ENCODE measurements around the gene OPTC. TPM values are rescaled to one million over a fixed set of nuclear protein-coding genes. Genes with fewer than 3 reads are reported as not detected.

OPTC gene
- total RNA-seq, 1 experiment from 2014 or later, result not detected

- no peak for DNase-seq (ENCODE audit: low spot score)
These were observed 42.6 kb downstream of the OPTC start for GRCh38 chr1:203536575-203536974.

GRCh38 chr1:203536980-203537455, 43.1 kb downstream of the OPTC start:
- DNase-seq (ENCODE audit: low spot score), result peak; percentile 30

- no peak for DNase-seq (ENCODE audit: low spot score)
These were observed 44.0 kb downstream of the OPTC start for GRCh38 chr1:203537806-203538464.

- no peak for DNase-seq (ENCODE audit: low spot score)
These were observed 44.8 kb downstream of the OPTC start for GRCh38 chr1:203538726-203539125.

DNA sequence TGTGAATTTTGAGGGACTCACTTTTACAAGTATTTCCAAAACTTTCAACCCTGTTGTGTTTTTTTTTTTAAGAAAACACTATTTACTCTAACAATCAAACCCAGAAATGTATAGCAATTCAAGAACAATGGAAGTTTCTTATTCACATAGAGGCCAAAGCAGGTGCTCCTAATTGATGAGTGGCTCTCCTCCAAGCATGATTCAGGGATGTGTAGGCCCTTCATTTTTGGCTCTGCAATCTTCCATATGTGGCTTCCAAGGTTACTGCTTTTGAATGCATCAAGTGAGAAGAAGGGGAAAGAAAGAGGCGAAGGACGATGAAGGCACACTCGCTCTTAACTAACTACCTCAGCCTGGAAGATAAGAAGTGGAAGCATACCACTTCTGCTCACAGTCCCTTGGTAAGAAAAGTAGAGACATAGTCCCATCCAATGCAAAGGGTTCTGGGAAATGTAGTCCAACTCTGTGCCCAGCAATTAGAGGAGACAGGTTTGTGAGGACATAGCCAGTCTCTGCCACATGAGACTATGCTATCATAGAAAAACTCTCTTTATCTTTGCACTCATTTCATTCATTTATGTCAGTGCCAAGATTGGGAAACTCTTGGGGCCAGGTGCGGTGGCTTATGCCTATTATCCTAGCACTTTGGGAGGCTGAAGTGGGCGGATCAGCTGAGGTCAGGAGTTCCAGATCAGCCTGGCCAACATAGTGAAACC, 46.0 kb downstream of the OPTC start:
- DNase-seq (ENCODE audit: low spot score), result no peak

DNA sequence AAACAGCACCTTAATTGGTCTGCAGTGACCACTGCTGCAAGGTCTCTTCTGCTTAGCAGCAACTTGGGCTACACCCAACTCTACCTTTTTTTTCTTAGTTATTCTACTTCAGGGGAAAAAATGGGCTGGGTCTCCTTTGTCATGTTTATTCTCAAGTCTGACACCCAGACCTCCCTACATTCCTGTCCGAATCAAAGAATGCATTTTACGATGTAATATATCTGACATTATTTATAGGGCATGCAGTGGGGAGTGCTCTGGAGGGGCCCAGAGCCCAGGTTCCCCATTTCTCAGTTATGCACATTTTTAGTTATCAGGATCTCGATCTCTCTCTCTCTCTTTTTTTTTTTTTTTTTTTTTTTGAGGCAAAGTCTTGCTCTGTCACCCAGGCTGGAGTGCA, 50.5 kb downstream of the OPTC start:
- DNase-seq (ENCODE audit: low spot score), result no peak

DNA sequence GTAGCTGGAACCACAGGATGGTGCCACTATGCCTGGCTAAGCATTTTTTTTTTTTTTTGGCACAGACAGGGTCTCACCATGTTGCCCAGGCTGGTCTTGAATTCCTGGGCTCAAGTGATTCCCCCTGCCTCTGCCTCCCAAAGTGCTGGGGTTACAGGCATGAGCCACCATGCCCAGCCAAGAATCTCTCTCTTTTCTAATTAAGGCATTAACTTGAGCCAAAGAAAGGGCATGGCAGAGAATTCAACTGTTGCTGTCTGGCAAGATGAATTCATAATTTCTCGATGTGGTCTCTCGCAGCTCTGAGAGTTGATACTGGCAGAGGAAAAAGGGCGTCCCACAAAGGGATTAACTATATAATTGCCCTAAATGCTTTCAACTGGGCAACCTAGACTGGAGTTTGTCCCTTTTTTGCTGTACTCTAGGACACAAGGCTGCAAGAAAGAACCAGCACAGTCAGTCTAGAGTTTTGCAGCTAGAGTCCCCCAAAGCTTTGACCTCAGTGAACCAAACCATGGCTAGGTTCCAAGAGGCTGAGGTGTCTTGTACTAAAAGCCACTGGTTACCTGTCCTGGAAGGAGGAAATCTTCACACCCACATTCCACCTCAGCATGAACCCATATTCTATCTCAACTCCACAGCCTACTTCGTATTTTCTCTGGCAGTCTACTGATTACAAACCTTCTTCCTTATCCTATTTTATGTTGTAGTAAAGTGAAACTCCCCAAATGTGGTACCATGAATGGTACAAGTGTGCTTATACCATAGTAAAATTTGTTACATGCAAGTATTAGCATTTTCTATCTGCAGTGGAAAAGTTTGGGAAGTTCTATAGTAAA, 51.2 kb downstream of the OPTC start:
- DNase-seq (ENCODE audit: low spot score), result no peak

- DNase-seq (ENCODE audit: low spot score), result no peak
These were observed 52.3 kb downstream of the OPTC start for GRCh38 chr1:203546274-203546673.

DNA sequence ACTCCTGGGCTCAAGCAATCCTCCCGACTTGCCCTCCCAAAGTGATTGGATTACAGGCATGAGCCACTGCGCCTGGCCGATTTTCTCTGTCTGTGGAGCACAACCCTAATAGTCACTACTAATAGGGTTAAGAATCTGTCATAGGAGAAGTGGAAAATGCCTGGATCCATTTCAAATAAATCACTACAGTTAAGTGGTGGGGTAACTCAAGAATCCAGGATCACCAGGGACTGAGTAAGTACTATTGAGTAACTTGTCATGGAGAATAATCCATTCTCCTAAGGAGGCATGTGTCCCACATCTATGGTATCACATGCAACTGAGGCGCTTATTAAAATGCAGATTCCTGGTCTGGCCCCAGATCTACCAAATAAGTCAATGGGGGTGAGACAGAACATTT, 53.2 kb downstream of the OPTC start:
- DNase-seq (ENCODE audit: low spot score), result no peak

- DNase-seq (ENCODE audit: low spot score), result no peak
These were observed 53.9 kb downstream of the OPTC start for GRCh38 chr1:203547771-203548421.

DNA sequence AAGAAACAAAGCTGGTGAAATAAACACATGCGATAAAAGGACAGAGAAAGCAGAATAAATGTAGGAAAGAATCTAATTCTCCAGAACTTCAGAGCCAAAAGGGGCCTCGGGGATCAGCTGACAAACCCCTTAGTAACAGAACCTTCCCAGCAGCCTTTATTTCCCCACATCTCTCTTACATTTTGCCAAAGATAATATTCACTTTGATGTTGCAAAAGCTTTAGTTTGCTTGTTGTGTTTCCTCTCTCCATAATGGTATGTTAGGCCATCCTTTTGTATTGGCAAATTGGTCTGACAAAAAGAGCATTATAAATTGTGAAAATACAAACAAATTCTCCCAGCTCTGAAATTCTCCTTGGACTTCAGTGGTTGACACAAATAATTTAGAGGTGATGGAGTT, 54.9 kb downstream of the OPTC start:
- DNase-seq (ENCODE audit: low spot score), result no peak

DNA sequence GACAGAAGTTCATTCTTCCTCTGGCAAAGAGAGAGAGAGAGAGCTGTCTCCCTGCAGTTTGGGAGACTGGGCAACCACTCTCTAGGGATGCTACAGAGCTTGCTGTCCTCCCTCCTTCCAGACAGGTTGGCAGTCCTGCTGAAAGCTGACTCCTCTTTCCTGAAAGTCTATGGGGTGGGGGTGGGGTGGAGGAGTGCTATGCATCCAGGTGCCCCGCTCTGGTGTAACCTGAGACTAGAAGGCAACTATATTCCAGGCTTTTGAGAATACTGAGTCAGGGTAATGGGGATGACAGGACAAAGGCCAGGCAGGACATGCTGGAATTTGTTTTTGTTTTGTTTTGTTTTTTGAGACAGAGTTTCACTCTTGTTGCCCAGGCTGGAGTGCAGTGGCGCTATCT, 55.4 kb downstream of the OPTC start:
- no peak for DNase-seq (ENCODE audit: low spot score)

DNA sequence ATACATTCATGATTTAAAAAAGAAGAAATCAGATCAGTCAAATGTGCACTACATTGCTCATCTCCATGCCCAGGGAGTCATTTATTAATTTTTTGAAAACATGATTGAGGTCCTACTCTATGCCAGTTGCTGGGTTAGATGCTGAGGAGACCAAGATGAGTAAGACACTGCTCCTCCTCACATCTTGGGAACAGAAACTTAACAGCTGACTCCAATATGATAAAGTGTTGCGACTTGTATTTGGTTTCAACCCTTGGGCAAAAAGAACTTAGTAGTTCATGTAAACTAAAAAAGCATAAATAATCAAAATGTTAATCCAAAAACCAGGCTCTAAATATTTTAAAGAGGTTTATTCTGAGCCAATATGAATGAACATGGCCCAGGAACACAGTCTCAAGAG, 56.9 kb downstream of the OPTC start:
- no peak for DNase-seq (ENCODE audit: low spot score)

DNA sequence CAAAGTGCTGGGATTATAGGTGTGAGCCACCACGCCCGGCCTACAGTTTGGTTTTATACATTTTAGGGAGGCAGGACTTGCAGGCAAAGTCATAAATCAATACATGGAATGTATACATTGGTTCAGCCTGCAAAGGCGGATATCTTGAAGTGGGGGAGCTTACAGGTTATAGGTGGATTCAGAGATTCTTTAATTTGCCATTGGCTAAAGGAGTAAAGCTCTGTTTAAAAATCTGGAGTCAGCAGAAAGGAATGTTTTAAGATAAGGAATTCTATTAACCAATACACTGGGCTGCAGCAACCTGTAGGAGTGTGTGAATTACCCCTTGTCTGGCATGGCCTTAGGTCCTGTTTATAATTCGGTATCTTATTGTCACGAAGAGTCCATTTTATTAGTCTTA, 57.6 kb downstream of the OPTC start:
- DNase-seq (ENCODE audit: low spot score), result no peak

- no peak for DNase-seq (ENCODE audit: low spot score)
These were observed 59.5 kb downstream of the OPTC start for GRCh38 chr1:203553496-203553895.

- no peak for DNase-seq (ENCODE audit: low spot score)
These were observed 60.1 kb downstream of the OPTC start for GRCh38 chr1:203554071-203554470.

DNA sequence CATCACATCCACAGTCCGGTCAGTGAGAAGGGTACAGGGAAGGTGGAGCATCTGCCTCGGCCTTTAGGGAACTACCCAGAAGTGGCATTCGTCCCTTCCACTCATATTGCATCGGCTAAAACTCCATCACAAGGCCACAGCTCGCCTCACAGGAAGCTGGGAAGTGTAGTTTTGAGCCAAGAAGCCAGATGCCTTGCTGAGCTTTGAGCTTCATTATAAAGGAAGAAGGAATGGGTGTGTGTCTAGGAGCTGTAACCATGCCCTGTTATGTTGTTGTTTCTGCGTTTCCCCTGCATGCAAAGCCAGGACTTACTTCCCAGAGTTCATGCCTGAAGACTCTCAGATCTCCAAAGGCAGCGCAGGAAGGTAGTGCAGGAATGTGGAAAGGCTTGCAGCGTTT, 61.1 kb downstream of the OPTC start:
- DNase-seq (ENCODE audit: low spot score), result no peak

DNA sequence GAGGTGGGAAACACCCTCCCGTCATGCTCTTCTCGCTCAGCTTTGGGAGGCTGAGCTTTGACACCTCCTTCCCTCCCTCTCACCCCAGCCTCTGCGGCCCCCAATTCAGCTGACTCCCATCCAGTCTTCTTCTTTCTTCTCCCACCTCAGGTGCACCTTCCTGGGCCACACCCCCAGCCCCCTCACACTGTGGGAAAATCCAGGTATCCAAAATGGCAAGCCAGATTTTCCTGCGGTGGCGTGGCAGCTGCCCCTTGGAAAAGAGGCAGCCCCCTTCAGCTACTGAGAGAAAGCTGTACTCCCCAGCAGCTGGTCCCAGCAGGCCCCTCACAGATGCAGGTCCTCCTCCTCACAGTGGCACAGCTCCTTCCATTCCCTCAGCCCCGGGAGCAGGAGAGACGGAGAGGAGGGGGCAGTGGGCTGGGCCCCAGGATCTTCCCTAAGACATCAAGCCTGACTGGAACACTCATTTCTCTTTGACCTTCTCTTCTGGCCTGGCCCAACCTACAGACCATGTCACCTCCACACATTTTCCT, 61.6 kb downstream of the OPTC start:
- DNase-seq (ENCODE audit: low spot score), result no peak

DNA sequence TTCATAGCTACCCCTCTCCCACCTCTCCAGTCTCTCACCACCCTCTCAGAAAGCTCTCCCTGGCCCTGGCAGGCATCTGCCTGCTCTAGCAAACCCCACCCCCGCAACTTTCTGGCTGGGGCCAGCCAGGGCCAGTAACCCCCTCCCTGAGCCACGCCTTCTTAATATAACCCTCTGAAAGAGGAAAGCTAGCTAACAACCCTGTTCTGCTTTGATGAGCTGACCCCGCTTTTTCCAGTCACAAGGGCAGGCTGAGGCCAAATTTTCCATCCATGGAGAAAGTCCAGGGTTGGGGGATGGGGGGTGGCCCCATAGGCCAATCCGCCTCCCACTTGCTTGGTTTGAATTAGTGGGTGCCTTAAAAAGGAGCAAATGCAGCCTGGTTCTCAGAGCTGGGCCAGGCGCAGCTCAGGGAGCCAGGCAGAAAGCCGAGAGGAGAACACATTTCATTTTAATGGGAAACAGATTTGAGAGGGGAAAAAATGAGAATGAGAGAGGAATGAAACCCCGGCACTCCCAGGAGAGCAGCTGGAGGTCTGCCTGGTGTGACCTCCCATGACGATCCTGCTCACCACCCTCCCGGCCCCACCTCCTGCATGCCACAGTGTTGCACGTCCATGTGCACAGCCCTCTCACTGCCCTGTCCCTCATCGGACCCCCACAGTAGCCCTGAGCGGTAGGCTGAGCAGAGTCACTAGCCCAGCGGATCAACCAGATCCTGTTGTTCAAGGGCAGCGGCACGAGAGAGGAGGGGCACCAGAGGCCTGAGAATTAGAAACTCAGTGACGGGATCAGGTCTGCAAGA, 62.3 kb downstream of the OPTC start:
- no peak for DNase-seq (ENCODE audit: low spot score)

DNA sequence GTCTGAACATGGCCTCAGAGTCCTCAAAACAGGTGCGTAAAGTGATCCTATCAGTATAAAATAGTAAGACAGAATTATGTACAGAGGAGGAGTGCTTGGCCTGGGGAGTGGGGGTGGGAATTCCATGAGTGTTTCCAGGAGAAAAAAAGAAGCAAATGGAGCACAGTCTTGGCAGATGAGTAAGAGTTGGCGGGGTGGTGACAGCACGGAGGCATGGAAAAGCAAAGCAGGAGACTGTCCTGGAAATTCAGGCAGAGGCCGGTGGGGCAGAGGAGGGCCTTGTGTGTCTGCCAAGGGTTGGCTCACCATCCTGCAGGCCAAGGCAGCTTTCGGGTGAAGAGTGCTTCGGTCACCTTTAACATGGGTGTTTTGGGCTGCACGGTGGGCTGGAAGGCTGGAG, 63.4 kb downstream of the OPTC start:
- no peak for DNase-seq (ENCODE audit: low spot score)

Measured in H4 (cell line).